Adrenal gland (tissue), 5 donors: ENCODE data around the gene AGL.
"Not testable (repeated sequence)": the region's sequence is repeated elsewhere in the genome, so short reads cannot be mapped to it uniquely, and the experiment has no call there.

Experiments used
- POLR2A ChIP-seq, 2 donors: fragments of 450-650 bp; IDR thresholded peaks; one replicate each; pipeline ENCODE4 v1.6.1; 2017; ENCODE audit warnings: antibody characterized with exemption in 2 of 2, mild to moderate bottlenecking in 2 of 2, moderate library complexity in 1 of 2
- TF ChIP-seq, protein P1 (sequence below), 6 experiments: fragments of 450-650 bp in 4 of 6; fragments of 200-600 bp in 2 of 6; sonication (generic) in 1 of 6; IDR thresholded peaks; 1 replicate in 5 of 6; 2 replicates in 1 of 6; pipeline versions ENCODE4 v1.5.1 to v1.8.0; 2016 to 2021; ENCODE audit warnings: antibody characterized with exemption in 6 of 6, mild to moderate bottlenecking in 2 of 6, moderate library complexity in 1 of 6
- donor health status: DM: no; HTN: no; CAD: no.

DNA sequence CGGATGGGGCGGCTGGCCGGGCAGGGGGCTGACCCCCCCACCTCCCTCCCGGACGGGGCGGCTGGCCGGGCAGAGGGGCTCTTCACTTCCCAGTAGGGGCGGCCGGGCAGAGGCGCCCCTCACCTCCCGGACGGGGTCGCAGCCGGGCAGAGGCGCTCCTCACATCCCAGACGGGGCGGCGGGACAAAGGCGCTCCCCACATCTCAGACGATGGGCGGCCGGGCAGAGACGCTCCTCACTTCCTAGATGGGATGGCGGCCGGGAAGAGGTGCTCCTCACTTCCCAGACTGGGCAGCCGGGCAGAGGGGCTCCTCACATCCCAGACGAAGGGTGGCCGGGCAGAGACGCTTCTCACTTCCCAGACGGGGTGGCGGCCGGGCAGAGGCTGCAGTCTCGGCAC is 6.9 kb downstream of the AGL start:
- TF ChIP-seq, protein P1, sequence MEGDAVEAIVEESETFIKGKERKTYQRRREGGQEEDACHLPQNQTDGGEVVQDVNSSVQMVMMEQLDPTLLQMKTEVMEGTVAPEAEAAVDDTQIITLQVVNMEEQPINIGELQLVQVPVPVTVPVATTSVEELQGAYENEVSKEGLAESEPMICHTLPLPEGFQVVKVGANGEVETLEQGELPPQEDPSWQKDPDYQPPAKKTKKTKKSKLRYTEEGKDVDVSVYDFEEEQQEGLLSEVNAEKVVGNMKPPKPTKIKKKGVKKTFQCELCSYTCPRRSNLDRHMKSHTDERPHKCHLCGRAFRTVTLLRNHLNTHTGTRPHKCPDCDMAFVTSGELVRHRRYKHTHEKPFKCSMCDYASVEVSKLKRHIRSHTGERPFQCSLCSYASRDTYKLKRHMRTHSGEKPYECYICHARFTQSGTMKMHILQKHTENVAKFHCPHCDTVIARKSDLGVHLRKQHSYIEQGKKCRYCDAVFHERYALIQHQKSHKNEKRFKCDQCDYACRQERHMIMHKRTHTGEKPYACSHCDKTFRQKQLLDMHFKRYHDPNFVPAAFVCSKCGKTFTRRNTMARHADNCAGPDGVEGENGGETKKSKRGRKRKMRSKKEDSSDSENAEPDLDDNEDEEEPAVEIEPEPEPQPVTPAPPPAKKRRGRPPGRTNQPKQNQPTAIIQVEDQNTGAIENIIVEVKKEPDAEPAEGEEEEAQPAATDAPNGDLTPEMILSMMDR (IDR thresholded peaks at IDR 0.05): not testable (repeated sequence)
- TF ChIP-seq POLR2A (IDR thresholded peaks at IDR 0.05): not testable (repeated sequence)
